ENCODE results near the gene SLC20A1.

SLC20A1 gene

GRCh38 chr2:112625474-112626114 is 20.1 kb upstream of the SLC20A1 start:
- no peak for DNase-seq (ENCODE audit: low read depth in 2 of 3, low spot score in 2 of 3)

GRCh38 chr2:112626604-112627059 is 19.1 kb upstream of the SLC20A1 start:
- no peak for DNase-seq (ENCODE audit: low read depth in 2 of 3, low spot score in 2 of 3)

- DNase-seq (ENCODE audit: low read depth in 2 of 3, low spot score in 2 of 3) = no peak
These were observed 18.4 kb upstream of the SLC20A1 start for GRCh38 chr2:112627060-112628040.

GRCh38 chr2:112629224-112629623 is 16.5 kb upstream of the SLC20A1 start:
- DNase-seq (ENCODE audit: low read depth in 2 of 3, low spot score in 2 of 3) = no peak

- DNase-seq (ENCODE audit: low read depth in 2 of 3, low spot score in 2 of 3) = no peak
These were observed 15.9 kb upstream of the SLC20A1 start for GRCh38 chr2:112629823-112630222.

- DNase-seq (ENCODE audit: low read depth in 2 of 3, low spot score in 2 of 3) = no peak
These were observed 15.5 kb upstream of the SLC20A1 start for GRCh38 chr2:112630268-112630667.

GRCh38 chr2:112633708-112634107 is 12.0 kb upstream of the SLC20A1 start:
- DNase-seq (ENCODE audit: low read depth in 2 of 3, low spot score in 2 of 3) = no peak

- no peak for DNase-seq (ENCODE audit: low read depth in 2 of 3, low spot score in 2 of 3)
These were observed 11.4 kb upstream of the SLC20A1 start for GRCh38 chr2:112634153-112634873.

- DNase-seq (ENCODE audit: low read depth in 2 of 3, low spot score in 2 of 3) = no peak
These were observed 10.9 kb upstream of the SLC20A1 start for GRCh38 chr2:112634874-112635157.

- no peak for DNase-seq (ENCODE audit: low read depth in 2 of 3, low spot score in 2 of 3)
These were observed 9.0 kb upstream of the SLC20A1 start for GRCh38 chr2:112636605-112637288.

- no peak for DNase-seq (ENCODE audit: low read depth in 2 of 3, low spot score in 2 of 3)
These were observed 8.5 kb upstream of the SLC20A1 start for GRCh38 chr2:112637289-112637660.

GRCh38 chr2:112639936-112640335 is 5.8 kb upstream of the SLC20A1 start:
- no peak for DNase-seq (ENCODE audit: low read depth in 2 of 3, low spot score in 2 of 3)

GRCh38 chr2:112640467-112640799 is 5.3 kb upstream of the SLC20A1 start:
- no peak for DNase-seq (ENCODE audit: low read depth in 2 of 3, low spot score in 2 of 3)

- no peak for DNase-seq (ENCODE audit: low read depth in 2 of 3, low spot score in 2 of 3)
These were observed 4.7 kb upstream of the SLC20A1 start for GRCh38 chr2:112640800-112641675.

GRCh38 chr2:112641701-112642100 is 4.0 kb upstream of the SLC20A1 start:
- no peak for DNase-seq (ENCODE audit: low read depth in 2 of 3, low spot score in 2 of 3)

GRCh38 chr2:112642561-112642960 is 3.2 kb upstream of the SLC20A1 start:
- DNase-seq (ENCODE audit: low read depth in 2 of 3, low spot score in 2 of 3) = no peak

GRCh38 chr2:112642966-112643365 is 2.8 kb upstream of the SLC20A1 start:
- no peak for DNase-seq (ENCODE audit: low read depth in 2 of 3, low spot score in 2 of 3)

- DNase-seq (ENCODE audit: low read depth in 2 of 3, low spot score in 2 of 3) = no peak
These were observed 2.3 kb upstream of the SLC20A1 start for GRCh38 chr2:112643488-112643887.

GRCh38 chr2:112644155-112644932 is 1.4 kb upstream of the SLC20A1 start:
- no peak for DNase-seq (ENCODE audit: low read depth in 2 of 3, low spot score in 2 of 3)

GRCh38 chr2:112644933-112645309 is 818 bp upstream of the SLC20A1 start:
- no peak for DNase-seq (ENCODE audit: low read depth in 2 of 3, low spot score in 2 of 3)
